Left ventricle myocardium inferior (tissue), 1 donor: Measurements from ENCODE around the gene DCST1. TPM values are rescaled to one million over a fixed set of nuclear protein-coding genes. Genes with fewer than 3 reads are reported as not detected.

Source experiments
- DNase-seq: peaks from one replicate; pipeline ENCODE4 v3.0.0-alpha.2; 2020
- H3K27ac ChIP-seq: fragments of 200-600 bp; replicated peaks from 2 replicates; pipeline ENCODE4 v1.8.0; 2021
- H3K27me3 ChIP-seq: fragments of 200-600 bp; 2 replicates; pipeline ENCODE4 v1.8.0; 2021; ENCODE audit warnings: low read depth
- H3K36me3 ChIP-seq: fragments of 200-600 bp; 2 replicates; pipeline ENCODE4 v1.8.0; 2021
- H3K4me1 ChIP-seq: fragments of 200-600 bp; 2 replicates; pipeline ENCODE4 v1.8.0; 2021
- H3K4me3 ChIP-seq: fragments of 200-600 bp; 2 replicates; pipeline ENCODE4 v1.8.0; 2021; ENCODE audit warnings: mild to moderate bottlenecking, moderate library complexity
- H3K9me3 ChIP-seq: fragments of 200-600 bp; replicated peaks from 2 replicates; pipeline ENCODE4 v1.8.0; 2021
- CTCF ChIP-seq: fragments of 200-600 bp; IDR thresholded peaks from 2 replicates; pipeline ENCODE4 v1.8.0; 2021; ENCODE audit warnings: antibody characterized with exemption, mild to moderate bottlenecking, borderline replicate concordance
- intact Hi-C: fragments of 100-400 bp; cut with micrococcal nuclease; formaldehyde crosslinking; loops from one replicate; pipeline ENCODE4 v1.11.0; 2022
- total RNA-seq: library from RNA; stranded (reverse); fragmentation: NEBNext Ultra II Directional; extraction: Animal tissue kit (Norgen Biotek cat#: 25700); gene quantifications from one replicate; pipeline ENCODE4 v1.2.1, GENCODE V29; 2021
- donor health status: DM: no; HTN: yes; CAD: no; lungs with severe emphysema.

The DCST1 gene
- total RNA-seq, 1 donor from 2014 or later: not detected

- no peak for TF ChIP-seq CTCF
- peak overlapping the region; percentile 68 for H3K4me3 ChIP-seq
Observed at GRCh38 chr1:155077758-155078445, 44.3 kb downstream of the DCST1 start.

GRCh38 chr1:155078469-155079209 is 45.0 kb downstream of the DCST1 start, which contains the start of gene EFNA3:
EFNA3 (plus strand) TSS chr1:155078837; CDS start chr1:155078942, 105 bp downstream.
- peaks cover 50% of the 10 kb centered on the region for H3K27me3 ChIP-seq
- peaks cover 53% of the 10 kb centered on the region for H3K4me1 ChIP-seq
- DNase-seq: peak; percentile 77
- peak within 1 kb of the TSS; percentile 68 for H3K4me3 ChIP-seq
- intact Hi-C loops: no loop called here
- no peaks in the 10 kb centered on the region for H3K36me3 ChIP-seq
- H3K9me3 ChIP-seq: no peaks in the 10 kb centered on the region
- H3K27ac ChIP-seq: no peak within 1 kb of the TSS
- no peak for TF ChIP-seq CTCF

More at GRCh38 chr1:155077758-155078445, 44.3 kb downstream of the DCST1 start:
- Histone ChIP-seq H3K9me3 (no peaks in the 10 kb centered on the region), H3K36me3 (no peaks in the 10 kb centered on the region), H3K4me1 (peaks cover 47% of the 10 kb centered on the region), H3K27me3 (peaks cover 43% of the 10 kb centered on the region), H3K27ac (no peak overlapping the region)
- intact Hi-C loops: no loop called here
- no peak for DNase-seq

DNA sequence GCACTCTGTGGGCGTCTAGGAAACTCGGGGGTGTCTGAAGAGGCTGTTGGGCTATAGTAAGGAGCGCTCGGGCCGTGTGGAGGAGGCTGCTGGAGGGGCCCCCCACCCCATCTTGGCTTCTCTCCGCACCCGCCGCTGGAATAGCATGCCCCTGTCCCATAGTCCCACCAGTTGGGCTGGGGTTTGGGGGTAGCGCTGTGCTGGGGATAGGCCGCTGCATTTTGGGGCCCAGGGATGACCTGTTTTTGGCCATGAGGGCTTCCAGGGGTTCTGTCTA is 45.5 kb downstream of the DCST1 start:
- Histone ChIP-seq H3K27me3 (peaks cover 55% of the 10 kb centered on the region), H3K27ac (no peak overlapping the region), H3K4me3 (peak overlapping the region; percentile 68), H3K4me1 (peaks cover 56% of the 10 kb centered on the region), H3K9me3 (no peaks in the 10 kb centered on the region), H3K36me3 (no peaks in the 10 kb centered on the region)
- no peak for TF ChIP-seq CTCF
- intact Hi-C loops: no loop called here
- no peak for DNase-seq

DNA sequence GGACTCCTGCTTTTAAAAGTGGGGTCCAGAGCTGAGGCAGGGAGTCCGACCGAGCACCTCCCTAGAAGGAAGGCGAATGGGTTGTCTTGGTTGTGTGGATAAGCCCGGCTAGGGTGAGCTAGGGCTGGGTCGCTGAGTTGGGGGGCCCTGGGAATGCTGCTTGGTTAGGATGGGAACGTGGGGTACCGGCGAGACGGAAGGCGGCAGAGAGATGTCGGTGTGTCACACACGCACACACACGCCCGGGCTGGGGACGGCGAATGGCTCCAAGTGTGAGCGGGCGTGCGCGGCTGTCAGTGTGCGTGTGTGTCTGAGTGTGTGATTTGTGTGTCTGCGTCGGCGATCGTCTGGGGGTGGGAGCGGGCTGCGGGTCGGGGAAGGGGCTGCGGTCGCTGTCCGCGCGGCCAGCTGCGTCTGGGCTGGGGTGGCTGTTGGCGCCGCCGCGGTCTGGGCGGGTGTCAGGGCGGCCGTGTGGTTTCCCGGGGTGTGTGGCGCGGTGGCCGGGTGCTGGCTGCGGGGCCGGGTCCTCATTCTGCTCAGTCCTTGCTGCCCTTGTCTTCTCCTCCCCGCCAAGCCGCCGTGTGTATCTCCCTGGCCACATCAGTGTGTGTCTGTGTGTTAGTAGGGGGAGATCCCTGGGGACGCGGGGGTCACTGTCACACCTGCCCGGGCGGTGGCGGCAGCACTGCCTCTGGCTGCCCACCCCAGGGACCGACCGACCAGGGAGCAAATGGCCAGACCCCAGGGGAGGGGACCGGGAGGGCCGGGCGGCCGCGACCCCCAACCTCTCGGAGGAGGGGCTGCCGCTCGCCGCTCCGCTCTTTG is 46.1 kb downstream of the DCST1 start:
- Histone ChIP-seq H3K27me3 (peaks cover 60% of the 10 kb centered on the region), H3K4me1 (peaks cover 62% of the 10 kb centered on the region), H3K27ac (no peak overlapping the region), H3K36me3 (no peaks in the 10 kb centered on the region), H3K4me3 (peak overlapping the region; percentile 68), H3K9me3 (no peaks in the 10 kb centered on the region)
- no peak for DNase-seq
- intact Hi-C loops: no loop called here
- no peak for TF ChIP-seq CTCF
